ENCODE measurements around the gene SHTN1.

SHTN1 gene

DNA sequence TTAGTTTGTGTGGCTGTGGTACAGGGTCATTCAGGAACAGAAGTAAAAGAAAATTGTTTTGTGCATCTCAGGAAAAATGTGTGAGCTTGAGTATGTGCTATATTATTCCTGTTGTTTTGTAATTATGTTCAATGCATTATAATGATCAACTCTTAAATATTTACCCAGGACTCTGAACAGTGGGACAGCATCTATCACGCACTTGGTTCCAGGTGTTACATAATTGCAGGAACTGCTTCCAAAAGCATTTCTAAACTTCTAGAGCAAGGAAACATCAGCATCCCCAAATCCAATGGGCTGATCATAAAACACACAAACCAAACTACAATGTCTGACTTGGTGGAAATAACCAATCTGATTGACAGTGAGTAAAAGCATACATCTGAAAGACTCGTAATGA, 129.1 kb downstream of the SHTN1 start:
- POLR2A ChIA-PET, result no interaction called here
- no peak for TF ChIP-seq ELF4 (IDR thresholded peaks at IDR 0.05)
- TF ChIP-seq LEF1 (IDR thresholded peaks at IDR 0.05; ENCODE audit: borderline replicate concordance), result no peak
- TF ChIP-seq, protein P1, sequence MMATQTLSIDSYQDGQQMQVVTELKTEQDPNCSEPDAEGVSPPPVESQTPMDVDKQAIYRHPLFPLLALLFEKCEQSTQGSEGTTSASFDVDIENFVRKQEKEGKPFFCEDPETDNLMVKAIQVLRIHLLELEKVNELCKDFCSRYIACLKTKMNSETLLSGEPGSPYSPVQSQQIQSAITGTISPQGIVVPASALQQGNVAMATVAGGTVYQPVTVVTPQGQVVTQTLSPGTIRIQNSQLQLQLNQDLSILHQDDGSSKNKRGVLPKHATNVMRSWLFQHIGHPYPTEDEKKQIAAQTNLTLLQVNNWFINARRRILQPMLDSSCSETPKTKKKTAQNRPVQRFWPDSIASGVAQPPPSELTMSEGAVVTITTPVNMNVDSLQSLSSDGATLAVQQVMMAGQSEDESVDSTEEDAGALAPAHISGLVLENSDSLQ (IDR thresholded peaks at IDR 0.05), result no peak
- no peak for TF ChIP-seq SP1 (IDR thresholded peaks at IDR 0.05)
- no peak for TF ChIP-seq FOXM1 (IDR thresholded peaks at IDR 0.05; ENCODE audit: borderline replicate concordance)
- no peak for TF ChIP-seq SUZ12 (IDR thresholded peaks at IDR 0.05)
- TF ChIP-seq ARNT (IDR thresholded peaks at IDR 0.05), result no peak
- TF ChIP-seq TARDBP (IDR thresholded peaks at IDR 0.05), result no peak
- TF ChIP-seq NFRKB (IDR thresholded peaks at IDR 0.05), result no peak
- no peak for TF ChIP-seq HDGF (IDR thresholded peaks at IDR 0.05; ENCODE audit: borderline replicate concordance)
- TF ChIP-seq L3MBTL2 (conservative IDR thresholded peaks at IDR 0.05), result no peak
- TF ChIP-seq FOXA1 (IDR thresholded peaks at IDR 0.05), result no peak
- no peak for TF ChIP-seq BHLHE40 (IDR thresholded peaks at IDR 0.05; ENCODE audit: borderline replicate concordance)
- no peak for TF ChIP-seq CTBP1 (IDR thresholded peaks at IDR 0.05; ENCODE audit: borderline replicate concordance)
- TF ChIP-seq FOXK2 (IDR thresholded peaks at IDR 0.05), result no peak
- TF ChIP-seq ZNF384 (IDR thresholded peaks at IDR 0.05), result no peak
- CTCF ChIA-PET, result no interaction called here
- DNase-seq (ENCODE audit: extremely low spot score), result no peak

DNA sequence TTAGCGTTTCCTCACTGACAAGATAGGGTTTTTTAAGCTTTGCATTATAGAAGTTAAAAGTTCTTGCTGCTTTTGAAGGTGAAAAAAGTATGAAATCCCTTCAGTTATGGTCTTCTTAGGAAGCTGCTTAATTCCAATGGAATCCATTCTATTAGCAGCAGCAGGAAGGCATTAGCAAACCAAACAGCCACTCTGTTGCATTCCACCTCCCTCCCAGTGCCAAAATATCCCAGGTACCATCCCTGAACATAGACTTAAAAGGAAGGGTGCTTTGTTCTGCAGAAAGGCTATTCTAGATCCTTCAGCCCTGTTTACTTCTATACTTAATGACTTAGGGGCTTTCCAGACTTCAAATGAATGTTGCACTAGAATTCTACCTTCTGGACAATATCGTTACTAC, 131.9 kb downstream of the SHTN1 start:
- no peak for DNase-seq (ENCODE audit: extremely low spot score)
- POLR2A ChIA-PET, result no interaction called here
- CTCF ChIA-PET, result no interaction called here
- TF ChIP-seq SP1 (IDR thresholded peaks at IDR 0.05) (no peak), TARDBP (IDR thresholded peaks at IDR 0.05) (no peak), CTBP1 (IDR thresholded peaks at IDR 0.05; ENCODE audit: borderline replicate concordance) (no peak), SUZ12 (IDR thresholded peaks at IDR 0.05) (no peak), FOXM1 (IDR thresholded peaks at IDR 0.05; ENCODE audit: borderline replicate concordance) (no peak), HDGF (IDR thresholded peaks at IDR 0.05; ENCODE audit: borderline replicate concordance) (no peak), NFRKB (IDR thresholded peaks at IDR 0.05) (no peak), ZNF384 (IDR thresholded peaks at IDR 0.05) (no peak), LEF1 (IDR thresholded peaks at IDR 0.05; ENCODE audit: borderline replicate concordance) (no peak), BHLHE40 (IDR thresholded peaks at IDR 0.05; ENCODE audit: borderline replicate concordance) (no peak), L3MBTL2 (conservative IDR thresholded peaks at IDR 0.05) (no peak), FOXA1 (IDR thresholded peaks at IDR 0.05) (no peak), ARNT (IDR thresholded peaks at IDR 0.05) (no peak)
- TF ChIP-seq, protein P1 (IDR thresholded peaks at IDR 0.05), result no peak

DNA sequence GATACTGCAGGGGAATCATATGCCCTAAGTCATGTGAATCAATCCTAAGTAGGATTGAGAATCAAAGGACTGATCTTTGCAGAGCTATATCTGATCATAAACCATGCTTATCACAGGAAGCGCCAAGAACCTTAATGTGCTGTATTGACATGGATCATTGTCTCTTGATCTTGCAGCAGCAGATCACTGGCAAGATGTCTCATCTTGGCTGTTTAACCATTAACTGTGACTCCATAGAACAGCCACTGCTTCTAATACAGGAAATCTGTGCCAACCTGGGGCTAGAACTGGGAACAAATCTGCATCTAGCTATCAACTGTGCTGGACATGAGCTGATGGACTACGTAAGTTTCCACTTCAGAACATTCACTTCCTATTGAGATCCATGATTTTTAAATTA, 134.0 kb downstream of the SHTN1 start:
- TF ChIP-seq HDGF (IDR thresholded peaks at IDR 0.05; ENCODE audit: borderline replicate concordance), result no peak
- no peak for TF ChIP-seq ARNT (IDR thresholded peaks at IDR 0.05)
- no peak for TF ChIP-seq FOXK2 (IDR thresholded peaks at IDR 0.05)
- TF ChIP-seq, protein P1 (IDR thresholded peaks at IDR 0.05), result no peak
- TF ChIP-seq ELF4 (IDR thresholded peaks at IDR 0.05), result no peak
- TF ChIP-seq FOXM1 (IDR thresholded peaks at IDR 0.05; ENCODE audit: borderline replicate concordance), result no peak
- no peak for TF ChIP-seq LEF1 (IDR thresholded peaks at IDR 0.05; ENCODE audit: borderline replicate concordance)
- no peak for TF ChIP-seq FOXA1 (IDR thresholded peaks at IDR 0.05)
- no peak for TF ChIP-seq SUZ12 (IDR thresholded peaks at IDR 0.05)
- TF ChIP-seq NFRKB (IDR thresholded peaks at IDR 0.05), result no peak
- POLR2A ChIA-PET, result no interaction called here
- CTCF ChIA-PET, result interaction anchor here (0.6 kb wide), 1 partner anchor 11 kb away, joined by 3 read pairs; no protein-coding TSS in a partner anchor
- DNase-seq (ENCODE audit: extremely low spot score), result no peak

DNA sequence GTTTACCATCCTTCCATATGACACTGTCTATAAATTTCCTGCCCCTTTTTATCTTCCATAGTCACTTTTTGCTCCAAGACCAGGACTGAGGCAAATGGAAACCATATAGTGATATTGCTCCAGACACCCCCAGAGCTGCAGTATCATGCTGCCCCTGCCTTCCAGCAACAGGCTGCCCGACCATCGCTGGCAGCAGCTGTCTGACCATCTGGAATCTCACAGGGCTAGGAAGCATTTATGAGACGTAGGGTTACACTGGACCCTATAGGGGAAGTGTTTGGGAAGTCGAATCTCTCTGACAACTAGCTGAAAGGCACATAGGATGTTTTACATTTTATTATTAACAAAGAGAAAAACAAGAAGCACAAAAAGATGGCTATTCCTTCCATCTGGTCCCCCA, 136.3 kb downstream of the SHTN1 start:
- no peak for TF ChIP-seq L3MBTL2 (conservative IDR thresholded peaks at IDR 0.05)
- no peak for TF ChIP-seq CTBP1 (IDR thresholded peaks at IDR 0.05; ENCODE audit: borderline replicate concordance)
- no peak for TF ChIP-seq ARNT (IDR thresholded peaks at IDR 0.05)
- TF ChIP-seq, protein P1 (IDR thresholded peaks at IDR 0.05), result no peak
- TF ChIP-seq ELF4 (IDR thresholded peaks at IDR 0.05), result no peak
- TF ChIP-seq FOXA1 (IDR thresholded peaks at IDR 0.05), result no peak
- TF ChIP-seq FOXK2 (IDR thresholded peaks at IDR 0.05), result no peak
- TF ChIP-seq NFRKB (IDR thresholded peaks at IDR 0.05), result no peak
- TF ChIP-seq ZNF384 (IDR thresholded peaks at IDR 0.05), result no peak
- no peak for TF ChIP-seq HDGF (IDR thresholded peaks at IDR 0.05; ENCODE audit: borderline replicate concordance)
- TF ChIP-seq TARDBP (IDR thresholded peaks at IDR 0.05), result no peak
- no peak for TF ChIP-seq LEF1 (IDR thresholded peaks at IDR 0.05; ENCODE audit: borderline replicate concordance)
- TF ChIP-seq BHLHE40 (IDR thresholded peaks at IDR 0.05; ENCODE audit: borderline replicate concordance), result no peak
- TF ChIP-seq SUZ12 (IDR thresholded peaks at IDR 0.05), result no peak
- DNase-seq (ENCODE audit: extremely low spot score), result no peak
- ChIA-PET CTCF (no interaction called here), POLR2A (no interaction called here)

DNA sequence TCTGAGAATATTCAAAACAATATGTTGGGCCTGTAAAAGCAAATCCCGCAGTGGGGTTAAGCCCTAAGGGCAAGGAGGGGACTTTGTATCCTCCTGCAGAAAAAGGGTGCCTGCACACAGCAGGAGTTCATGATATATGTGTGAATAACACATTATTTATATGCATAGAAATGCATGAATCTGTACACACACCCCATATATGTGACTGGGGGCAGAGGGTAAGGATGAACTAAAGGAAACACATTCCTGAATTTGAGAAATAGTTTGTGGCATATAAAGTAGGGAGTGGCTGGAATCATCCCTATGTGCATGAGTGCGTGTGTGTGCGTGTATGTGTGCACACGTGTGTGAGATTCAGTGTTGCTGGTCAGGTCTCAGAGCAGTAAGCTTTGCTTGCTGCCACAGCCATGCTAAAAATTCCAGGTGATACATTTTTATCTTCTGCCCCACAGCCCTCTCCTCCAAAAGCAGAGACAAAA, 136.8 kb downstream of the SHTN1 start:
- ChIA-PET POLR2A (no interaction called here), CTCF (no interaction called here)
- DNase-seq (ENCODE audit: extremely low spot score), result no peak
- TF ChIP-seq HDGF (IDR thresholded peaks at IDR 0.05; ENCODE audit: borderline replicate concordance) (no peak), SUZ12 (IDR thresholded peaks at IDR 0.05) (no peak), L3MBTL2 (conservative IDR thresholded peaks at IDR 0.05) (no peak), FOXA1 (IDR thresholded peaks at IDR 0.05) (no peak), ZNF384 (IDR thresholded peaks at IDR 0.05) (no peak), LEF1 (IDR thresholded peaks at IDR 0.05; ENCODE audit: borderline replicate concordance) (no peak), TARDBP (IDR thresholded peaks at IDR 0.05) (no peak), CTBP1 (IDR thresholded peaks at IDR 0.05; ENCODE audit: borderline replicate concordance) (no peak), SP1 (IDR thresholded peaks at IDR 0.05) (no peak), ELF4 (IDR thresholded peaks at IDR 0.05) (no peak), FOXM1 (IDR thresholded peaks at IDR 0.05; ENCODE audit: borderline replicate concordance) (no peak), BHLHE40 (IDR thresholded peaks at IDR 0.05; ENCODE audit: borderline replicate concordance) (no peak), ARNT (IDR thresholded peaks at IDR 0.05) (no peak), FOXK2 (IDR thresholded peaks at IDR 0.05) (no peak)
